GM19395 (cell line): Measurements from ENCODE around the gene MAP7D3.
"Not testable (repeated sequence)": the region's sequence is repeated elsewhere in the genome, so short reads cannot be mapped to it uniquely, and the experiment has no call there.

Experiments
- ATAC-seq: cut with Tn5 transposase; IDR thresholded peaks from one replicate; pipeline ENCODE4 v1.9.1; 2021; ENCODE audit warnings: mild to moderate bottlenecking, moderate library complexity; ENCODE audit not compliant: unreplicated experiment

MAP7D3 gene

GRCh38 chrX:136250191-136251040 lies 784 bp downstream of the MAP7D3 start:
- peak; percentile 36 for ATAC-seq

- no peak for ATAC-seq
These were observed 5.0 kb downstream of the MAP7D3 start for GRCh38 chrX:136246201-136246600.

GRCh38 chrX:136237849-136238248 lies 13.4 kb downstream of the MAP7D3 start:
- ATAC-seq = not testable (repeated sequence)

- ATAC-seq = no peak
These were observed 14.1 kb downstream of the MAP7D3 start for GRCh38 chrX:136237074-136237473.

- peak; percentile 63 for ATAC-seq
These were observed 22.4 kb downstream of the MAP7D3 start for GRCh38 chrX:136228839-136229207.

- peak; percentile 71 for ATAC-seq
These were observed 23.0 kb downstream of the MAP7D3 start for GRCh38 chrX:136227948-136228838.

- ATAC-seq = no peak
These were observed 24.1 kb downstream of the MAP7D3 start for GRCh38 chrX:136227074-136227473.

- ATAC-seq = no peak
These were observed 29.2 kb downstream of the MAP7D3 start for GRCh38 chrX:136221851-136222513.

- ATAC-seq = no peak
These were observed 30.2 kb downstream of the MAP7D3 start for GRCh38 chrX:136220951-136221350.

- ATAC-seq = no peak
These were observed 30.7 kb downstream of the MAP7D3 start for GRCh38 chrX:136220540-136220939.

- ATAC-seq = no peak
These were observed 31.3 kb downstream of the MAP7D3 start for GRCh38 chrX:136219893-136220292.

GRCh38 chrX:136215559-136215958 lies 35.6 kb downstream of the MAP7D3 start:
- ATAC-seq = no peak

- no peak for ATAC-seq
These were observed 36.6 kb downstream of the MAP7D3 start for GRCh38 chrX:136214551-136214950.

GRCh38 chrX:136212557-136213111 lies 38.6 kb downstream of the MAP7D3 start:
- no peak for ATAC-seq

GRCh38 chrX:136211766-136212556 lies 39.2 kb downstream of the MAP7D3 start:
- no peak for ATAC-seq

GRCh38 chrX:136210806-136211205 lies 40.4 kb downstream of the MAP7D3 start:
- ATAC-seq = no peak

- ATAC-seq = no peak
These were observed 41.0 kb downstream of the MAP7D3 start for GRCh38 chrX:136210243-136210642.

- ATAC-seq = no peak
These were observed 41.4 kb downstream of the MAP7D3 start for GRCh38 chrX:136209751-136210150.

- ATAC-seq = no peak
These were observed 42.0 kb downstream of the MAP7D3 start for GRCh38 chrX:136209016-136209738.

GRCh38 chrX:136207546-136207945 lies 43.7 kb downstream of the MAP7D3 start:
- no peak for ATAC-seq
